Measurements from ENCODE around the gene SH3RF3.

DNA sequence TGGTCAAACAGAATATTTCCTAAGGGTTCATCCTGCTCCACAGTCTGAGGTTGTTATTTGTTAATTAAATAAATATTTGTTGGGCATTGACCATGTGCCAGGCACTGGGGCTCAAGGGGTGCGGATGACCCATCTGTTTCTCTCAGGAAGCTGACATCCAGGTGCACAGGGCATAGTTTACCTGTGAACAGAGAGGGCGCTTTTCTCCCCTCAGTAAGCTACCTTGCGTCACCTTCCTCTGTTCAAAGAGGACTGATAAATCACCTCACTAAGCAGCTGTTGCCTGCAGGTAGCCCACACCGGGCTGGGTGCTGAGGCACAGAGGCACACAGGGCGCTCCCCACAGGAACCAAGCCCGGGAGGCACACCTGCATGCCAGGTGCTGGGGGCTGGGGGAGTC lies 41.6 kb downstream of the SH3RF3 start:
- TF ChIP-seq KLF16 (IDR thresholded peaks at IDR 0.05) (no peak), SRSF1 (IDR thresholded peaks at IDR 0.05; ENCODE audit: low read depth, low read length) (no peak), ZZZ3 (IDR thresholded peaks at IDR 0.05) (no peak), PYGO2 (tag; IDR thresholded peaks at IDR 0.05) (no peak), BRCA1 (IDR thresholded peaks at IDR 0.05) (no peak), BRCA1 (CRISPR knock-in tag; IDR thresholded peaks at IDR 0.05) (no peak), ZNF12 (CRISPR knock-in tag; IDR thresholded peaks at IDR 0.05) (no peak), PHB2 (IDR thresholded peaks at IDR 0.05; ENCODE audit: low read depth) (no peak)
- TF ChIP-seq, protein P1, sequence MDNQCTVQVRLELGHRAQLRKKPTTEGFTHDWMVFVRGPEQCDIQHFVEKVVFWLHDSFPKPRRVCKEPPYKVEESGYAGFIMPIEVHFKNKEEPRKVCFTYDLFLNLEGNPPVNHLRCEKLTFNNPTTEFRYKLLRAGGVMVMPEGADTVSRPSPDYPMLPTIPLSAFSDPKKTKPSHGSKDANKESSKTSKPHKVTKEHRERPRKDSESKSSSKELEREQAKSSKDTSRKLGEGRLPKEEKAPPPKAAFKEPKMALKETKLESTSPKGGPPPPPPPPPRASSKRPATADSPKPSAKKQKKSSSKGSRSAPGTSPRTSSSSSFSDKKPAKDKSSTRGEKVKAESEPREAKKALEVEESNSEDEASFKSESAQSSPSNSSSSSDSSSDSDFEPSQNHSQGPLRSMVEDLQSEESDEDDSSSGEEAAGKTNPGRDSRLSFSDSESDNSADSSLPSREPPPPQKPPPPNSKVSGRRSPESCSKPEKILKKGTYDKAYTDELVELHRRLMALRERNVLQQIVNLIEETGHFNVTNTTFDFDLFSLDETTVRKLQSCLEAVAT (IDR thresholded peaks at IDR 0.05), result no peak
- TF ChIP-seq, protein P2, sequence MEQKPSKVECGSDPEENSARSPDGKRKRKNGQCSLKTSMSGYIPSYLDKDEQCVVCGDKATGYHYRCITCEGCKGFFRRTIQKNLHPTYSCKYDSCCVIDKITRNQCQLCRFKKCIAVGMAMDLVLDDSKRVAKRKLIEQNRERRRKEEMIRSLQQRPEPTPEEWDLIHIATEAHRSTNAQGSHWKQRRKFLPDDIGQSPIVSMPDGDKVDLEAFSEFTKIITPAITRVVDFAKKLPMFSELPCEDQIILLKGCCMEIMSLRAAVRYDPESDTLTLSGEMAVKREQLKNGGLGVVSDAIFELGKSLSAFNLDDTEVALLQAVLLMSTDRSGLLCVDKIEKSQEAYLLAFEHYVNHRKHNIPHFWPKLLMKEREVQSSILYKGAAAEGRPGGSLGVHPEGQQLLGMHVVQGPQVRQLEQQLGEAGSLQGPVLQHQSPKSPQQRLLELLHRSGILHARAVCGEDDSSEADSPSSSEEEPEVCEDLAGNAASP (IDR thresholded peaks at IDR 0.05), result no peak
